ENCODE data around the gene RFT1.

RFT1 gene

DNA sequence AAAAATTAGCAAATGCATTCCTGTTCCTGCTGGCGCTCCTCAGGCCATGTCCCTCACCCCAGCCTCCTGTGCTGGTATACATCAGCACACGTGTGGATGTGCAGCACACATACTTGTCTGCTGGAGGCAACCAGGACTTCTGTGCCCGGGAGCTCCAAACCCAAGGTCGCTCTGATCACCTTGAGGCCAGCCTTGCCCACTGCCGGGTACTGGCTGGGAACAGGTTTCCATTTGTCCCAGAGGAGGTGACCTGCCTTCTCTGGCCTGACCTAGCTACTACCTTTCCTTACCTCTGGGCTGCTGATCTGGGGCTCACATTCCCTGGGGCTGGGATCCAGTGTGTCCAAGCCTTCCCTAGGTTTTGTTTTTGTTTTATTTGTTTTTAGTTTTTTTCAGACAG, 42.9 kb upstream of the RFT1 start:
- no peak for DNase-seq (ENCODE audit: low spot score)
- in situ Hi-C loops (cut with MboI; ENCODE audit: low sequenced_read_pairs, unreplicated experiment) = no loop called here
- TF ChIP-seq, protein P1, sequence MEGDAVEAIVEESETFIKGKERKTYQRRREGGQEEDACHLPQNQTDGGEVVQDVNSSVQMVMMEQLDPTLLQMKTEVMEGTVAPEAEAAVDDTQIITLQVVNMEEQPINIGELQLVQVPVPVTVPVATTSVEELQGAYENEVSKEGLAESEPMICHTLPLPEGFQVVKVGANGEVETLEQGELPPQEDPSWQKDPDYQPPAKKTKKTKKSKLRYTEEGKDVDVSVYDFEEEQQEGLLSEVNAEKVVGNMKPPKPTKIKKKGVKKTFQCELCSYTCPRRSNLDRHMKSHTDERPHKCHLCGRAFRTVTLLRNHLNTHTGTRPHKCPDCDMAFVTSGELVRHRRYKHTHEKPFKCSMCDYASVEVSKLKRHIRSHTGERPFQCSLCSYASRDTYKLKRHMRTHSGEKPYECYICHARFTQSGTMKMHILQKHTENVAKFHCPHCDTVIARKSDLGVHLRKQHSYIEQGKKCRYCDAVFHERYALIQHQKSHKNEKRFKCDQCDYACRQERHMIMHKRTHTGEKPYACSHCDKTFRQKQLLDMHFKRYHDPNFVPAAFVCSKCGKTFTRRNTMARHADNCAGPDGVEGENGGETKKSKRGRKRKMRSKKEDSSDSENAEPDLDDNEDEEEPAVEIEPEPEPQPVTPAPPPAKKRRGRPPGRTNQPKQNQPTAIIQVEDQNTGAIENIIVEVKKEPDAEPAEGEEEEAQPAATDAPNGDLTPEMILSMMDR (IDR thresholded peaks at IDR 0.05; ENCODE audit: borderline replicate concordance, control extremely low read depth, extremely low read depth, insufficient read depth, missing control alignments) = no peak

DNA sequence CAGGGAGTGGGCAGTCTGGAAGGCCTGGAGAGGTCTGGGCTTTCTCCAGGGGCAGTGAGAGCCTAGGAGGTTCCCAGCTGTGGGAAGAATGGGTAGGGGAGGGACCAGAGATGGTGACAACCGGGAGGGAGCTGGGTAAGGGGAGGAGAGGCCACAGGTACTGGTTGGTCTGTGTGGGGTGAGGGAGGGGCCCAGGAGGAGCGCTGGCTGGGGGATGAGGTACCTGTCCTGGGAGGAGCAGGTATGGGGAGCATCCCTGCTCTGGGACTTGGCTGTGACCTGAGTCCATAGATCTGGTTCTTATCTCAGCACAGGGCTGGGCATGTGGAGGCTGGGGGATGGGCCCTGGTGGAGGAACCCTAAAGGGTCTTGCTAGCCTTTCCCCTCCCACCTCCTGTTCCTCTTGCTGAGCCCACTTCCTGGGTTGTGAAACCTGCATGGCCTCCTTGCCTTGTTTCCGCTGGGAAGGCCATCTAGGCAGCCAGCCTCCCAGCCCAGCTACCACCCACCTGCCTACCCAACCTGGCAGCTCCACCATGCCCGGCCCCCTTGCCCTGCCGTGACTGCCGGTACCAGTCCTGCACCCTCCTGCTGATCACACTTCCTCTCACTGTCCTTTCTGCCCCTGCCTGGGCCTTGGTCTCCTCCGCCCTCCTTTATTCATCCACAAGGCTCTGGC, 41.7 kb upstream of the RFT1 start:
- in situ Hi-C loops (cut with MboI; ENCODE audit: low sequenced_read_pairs, unreplicated experiment) = no loop called here
- no peak for DNase-seq (ENCODE audit: low spot score)
- TF ChIP-seq, protein P1 (IDR thresholded peaks at IDR 0.05; ENCODE audit: borderline replicate concordance, control extremely low read depth, extremely low read depth, insufficient read depth, missing control alignments) = no peak

DNA sequence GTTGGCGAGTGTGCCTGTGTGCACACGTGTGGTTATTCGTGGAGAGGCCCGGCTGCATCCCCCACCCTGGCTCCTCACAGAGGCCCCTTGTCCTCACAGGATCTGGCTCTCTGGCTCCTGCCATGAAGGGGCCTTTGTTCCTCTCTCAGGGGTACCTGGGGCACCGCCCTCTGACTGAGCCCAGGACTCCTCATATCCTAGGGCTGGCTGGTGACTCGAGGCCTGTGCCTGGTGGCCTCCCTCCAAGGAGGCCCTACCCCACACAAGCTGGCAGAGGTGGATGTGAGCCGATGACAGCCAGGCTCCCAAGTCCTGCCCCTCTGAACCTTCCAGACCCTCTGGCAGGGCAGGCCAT, 40.8 kb upstream of the RFT1 start:
- in situ Hi-C loops (cut with MboI; ENCODE audit: low sequenced_read_pairs, unreplicated experiment) = no loop called here
- no peak for DNase-seq (ENCODE audit: low spot score)
- TF ChIP-seq, protein P1 (IDR thresholded peaks at IDR 0.05; ENCODE audit: borderline replicate concordance, control extremely low read depth, extremely low read depth, insufficient read depth, missing control alignments) = no peak

DNA sequence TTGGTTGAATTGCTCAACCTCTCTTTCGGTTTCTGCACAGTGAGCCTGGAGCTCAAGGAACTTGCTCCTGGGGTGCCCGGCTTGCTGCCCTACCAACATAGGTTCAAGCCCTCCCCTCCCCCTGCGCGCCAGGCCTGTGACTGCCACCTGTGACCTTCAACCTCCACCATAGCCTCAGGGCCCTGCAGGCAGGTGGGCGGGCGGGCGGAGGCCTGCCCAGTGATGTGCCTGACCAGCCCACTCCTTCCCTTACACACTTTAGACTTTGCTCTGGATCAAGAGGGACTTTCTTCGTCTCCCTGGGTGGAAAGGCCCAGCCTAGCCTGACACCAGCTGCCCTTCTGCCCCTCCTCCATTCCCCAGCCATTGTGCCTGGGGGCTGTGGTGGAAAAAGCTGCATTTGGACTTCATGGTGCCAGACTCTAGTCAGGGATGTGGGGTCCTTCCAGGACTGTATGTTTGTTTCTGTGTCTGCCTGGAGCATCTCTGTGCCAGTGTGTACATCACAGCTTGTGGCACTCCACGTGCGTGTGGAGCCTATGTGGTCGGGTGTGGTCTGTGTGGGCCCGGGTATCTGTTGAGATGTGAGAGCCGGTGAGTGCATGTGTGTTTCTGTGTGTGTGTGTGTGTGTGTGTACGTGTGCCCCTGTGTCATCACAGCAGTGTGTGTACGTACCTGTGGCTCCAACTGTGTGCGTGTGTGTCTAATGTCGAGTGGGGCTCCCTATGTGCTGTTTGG, 40.3 kb upstream of the RFT1 start:
- in situ Hi-C loops (cut with MboI; ENCODE audit: low sequenced_read_pairs, unreplicated experiment) = no loop called here
- peak; percentile 79 for DNase-seq (ENCODE audit: low spot score)
- TF ChIP-seq, protein P1 (IDR thresholded peaks at IDR 0.05; ENCODE audit: borderline replicate concordance, control extremely low read depth, extremely low read depth, insufficient read depth, missing control alignments) = no peak

DNA sequence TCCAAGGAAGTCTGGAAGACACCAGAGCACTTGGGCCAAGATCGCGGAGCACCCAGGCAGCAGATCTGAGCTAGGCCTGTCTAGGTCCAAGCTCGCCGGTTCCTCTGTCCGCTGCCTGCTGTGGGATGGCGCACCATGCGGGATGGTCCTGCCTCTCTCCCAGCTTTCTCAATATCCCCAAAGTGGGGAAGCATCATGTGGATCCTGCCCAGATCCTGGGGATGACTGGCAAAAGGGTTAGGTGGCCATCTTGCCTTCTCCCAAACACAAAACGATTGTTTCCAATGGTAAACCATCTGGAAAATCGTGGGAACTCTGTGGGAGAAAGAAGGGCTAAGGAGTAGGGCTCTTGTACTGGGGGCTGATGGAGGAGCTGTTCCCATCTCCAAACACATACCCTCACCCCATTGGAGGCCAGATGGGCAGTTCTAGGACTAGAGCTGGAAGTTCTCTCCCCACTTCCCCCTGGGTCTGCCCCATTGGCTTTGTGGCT, 39.6 kb upstream of the RFT1 start:
- in situ Hi-C loops (cut with MboI; ENCODE audit: low sequenced_read_pairs, unreplicated experiment) = no loop called here
- DNase-seq (ENCODE audit: low spot score) = no peak
- TF ChIP-seq, protein P1 (IDR thresholded peaks at IDR 0.05; ENCODE audit: borderline replicate concordance, control extremely low read depth, extremely low read depth, insufficient read depth, missing control alignments) = no peak

DNA sequence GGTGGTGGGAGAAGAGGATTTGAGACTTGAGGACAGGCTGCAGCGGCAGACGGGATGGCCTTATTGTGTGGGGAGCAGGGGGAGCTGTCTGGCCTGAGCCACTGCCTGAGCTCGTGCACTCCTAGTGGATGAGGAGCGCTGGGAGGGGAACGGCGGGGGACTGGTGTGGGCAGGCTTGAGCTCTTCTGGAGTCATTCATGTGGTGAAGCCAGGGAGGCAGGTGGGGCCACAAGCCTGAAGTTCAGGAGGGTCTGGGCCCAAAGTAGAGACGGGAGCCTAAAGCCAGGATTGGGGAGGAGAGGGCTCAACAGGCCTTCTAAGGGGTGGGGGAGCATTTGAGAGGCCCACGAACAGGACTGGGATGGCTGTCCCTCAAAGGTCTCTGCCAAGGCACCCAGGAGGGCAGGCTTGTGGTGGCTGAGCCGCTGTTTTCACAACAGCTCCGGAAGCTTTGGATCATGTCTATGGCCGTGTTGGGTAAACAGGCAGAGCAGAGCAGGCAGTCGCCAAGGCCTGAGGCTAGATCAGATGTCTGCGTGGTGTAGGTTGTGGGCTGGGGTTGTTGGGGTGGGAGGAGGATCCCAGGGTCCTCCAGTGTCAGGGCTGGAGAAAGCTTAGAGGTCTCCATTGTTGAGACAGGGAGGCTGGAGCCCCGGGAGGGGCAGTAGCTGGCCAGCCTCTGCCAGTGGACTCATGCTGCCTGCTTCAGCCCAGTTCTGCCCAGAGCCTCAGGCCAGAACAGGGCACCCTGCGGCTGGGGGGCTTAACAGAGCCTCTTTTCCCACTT, 39.0 kb upstream of the RFT1 start:
- TF ChIP-seq, protein P1 (IDR thresholded peaks at IDR 0.05; ENCODE audit: borderline replicate concordance, control extremely low read depth, extremely low read depth, insufficient read depth, missing control alignments) = no peak
- DNase-seq (ENCODE audit: low spot score) = no peak
- in situ Hi-C loops (cut with MboI; ENCODE audit: low sequenced_read_pairs, unreplicated experiment) = no loop called here
